SH-SY5Y (cell line): ENCODE results near the gene NKX6-2.

Experiments
- GATA2 ChIP-seq: IDR thresholded peaks from 2 replicates; pipeline ENCODE4 v1.6.1; 2011; ENCODE audit warnings: mild to moderate bottlenecking, low read depth, low read length
- GATA3 ChIP-seq: IDR thresholded peaks from 2 replicates; pipeline ENCODE4 v1.6.1; 2011; ENCODE audit warnings: low read depth, mild to moderate bottlenecking, low read length, moderate library complexity

NKX6-2 gene

GRCh38 chr10:132785723-132786475 lies at the start of gene NKX6-2:
Gene NKX6-2, minus strand, starts transcription at chr10:132786147. Its CDS starts 199 bp downstream, at chr10:132785948.
- no peak for TF ChIP-seq GATA2
- TF ChIP-seq GATA3, result no peak

- no peak for TF ChIP-seq GATA3
- TF ChIP-seq GATA2, result no peak
These were observed 49.2 kb upstream of the NKX6-2 start for GRCh38 chr10:132834891-132835847.

- TF ChIP-seq GATA3, result no peak
- TF ChIP-seq GATA2, result no peak
These were observed 48.4 kb upstream of the NKX6-2 start for GRCh38 chr10:132834311-132834761.

GRCh38 chr10:132833421-132834111 lies 47.6 kb upstream of the NKX6-2 start:
- no peak for TF ChIP-seq GATA3
- no peak for TF ChIP-seq GATA2

- TF ChIP-seq GATA2 (no peak), GATA3 (no peak)
These were observed 46.4 kb upstream of the NKX6-2 start for GRCh38 chr10:132832186-132832969.

- no peak for TF ChIP-seq GATA2
- no peak for TF ChIP-seq GATA3
These were observed 43.5 kb upstream of the NKX6-2 start for GRCh38 chr10:132829403-132829802.

GRCh38 chr10:132828681-132829080 lies 42.7 kb upstream of the NKX6-2 start:
- TF ChIP-seq GATA3 (no peak), GATA2 (no peak)

- TF ChIP-seq GATA2 (no peak), GATA3 (no peak)
These were observed 42.1 kb upstream of the NKX6-2 start for GRCh38 chr10:132827861-132828539.

- TF ChIP-seq GATA3, result no peak
- no peak for TF ChIP-seq GATA2
These were observed 41.5 kb upstream of the NKX6-2 start for GRCh38 chr10:132827423-132827789.

- no peak for TF ChIP-seq GATA3
- no peak for TF ChIP-seq GATA2
These were observed 40.8 kb upstream of the NKX6-2 start for GRCh38 chr10:132826524-132827422.

- TF ChIP-seq GATA2 (no peak), GATA3 (no peak)
These were observed 34.1 kb upstream of the NKX6-2 start for GRCh38 chr10:132820056-132820455.

- TF ChIP-seq GATA2 (no peak), GATA3 (no peak)
These were observed 31.8 kb upstream of the NKX6-2 start for GRCh38 chr10:132817701-132818211.
